Fibroblast of pulmonary artery (primary cell): ENCODE results near the gene MRPL23.

Experiments
- DNase-seq: peaks from one replicate; pipeline ENCODE4 v3.0.0-alpha.2; 2010; ENCODE audit warnings: low read depth
- H3K4me3 ChIP-seq: replicated peaks from 2 replicates; pipeline ENCODE4 v1.5.1; 2011; ENCODE audit warnings: low read depth, mild to moderate bottlenecking, control low read depth, low read length, moderate library complexity
- TF ChIP-seq, protein P1 (sequence below): IDR thresholded peaks from 2 replicates; pipeline ENCODE4 v1.5.1; 2011; ENCODE audit warnings: mild to moderate bottlenecking, control low read depth, low read length, inconsistent platforms; ENCODE audit errors: missing control alignments

MRPL23 gene

GRCh38 chr11:1946812-1947484 is at the start of gene MRPL23:
TSS of gene MRPL23 (plus strand) at chr11:1947332. CDS start at chr11:1947363, 31 bp downstream.
- DNase-seq = no peak
- TF ChIP-seq, protein P1, sequence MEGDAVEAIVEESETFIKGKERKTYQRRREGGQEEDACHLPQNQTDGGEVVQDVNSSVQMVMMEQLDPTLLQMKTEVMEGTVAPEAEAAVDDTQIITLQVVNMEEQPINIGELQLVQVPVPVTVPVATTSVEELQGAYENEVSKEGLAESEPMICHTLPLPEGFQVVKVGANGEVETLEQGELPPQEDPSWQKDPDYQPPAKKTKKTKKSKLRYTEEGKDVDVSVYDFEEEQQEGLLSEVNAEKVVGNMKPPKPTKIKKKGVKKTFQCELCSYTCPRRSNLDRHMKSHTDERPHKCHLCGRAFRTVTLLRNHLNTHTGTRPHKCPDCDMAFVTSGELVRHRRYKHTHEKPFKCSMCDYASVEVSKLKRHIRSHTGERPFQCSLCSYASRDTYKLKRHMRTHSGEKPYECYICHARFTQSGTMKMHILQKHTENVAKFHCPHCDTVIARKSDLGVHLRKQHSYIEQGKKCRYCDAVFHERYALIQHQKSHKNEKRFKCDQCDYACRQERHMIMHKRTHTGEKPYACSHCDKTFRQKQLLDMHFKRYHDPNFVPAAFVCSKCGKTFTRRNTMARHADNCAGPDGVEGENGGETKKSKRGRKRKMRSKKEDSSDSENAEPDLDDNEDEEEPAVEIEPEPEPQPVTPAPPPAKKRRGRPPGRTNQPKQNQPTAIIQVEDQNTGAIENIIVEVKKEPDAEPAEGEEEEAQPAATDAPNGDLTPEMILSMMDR = no peak
- no peak within 1 kb of the TSS for H3K4me3 ChIP-seq

DNA sequence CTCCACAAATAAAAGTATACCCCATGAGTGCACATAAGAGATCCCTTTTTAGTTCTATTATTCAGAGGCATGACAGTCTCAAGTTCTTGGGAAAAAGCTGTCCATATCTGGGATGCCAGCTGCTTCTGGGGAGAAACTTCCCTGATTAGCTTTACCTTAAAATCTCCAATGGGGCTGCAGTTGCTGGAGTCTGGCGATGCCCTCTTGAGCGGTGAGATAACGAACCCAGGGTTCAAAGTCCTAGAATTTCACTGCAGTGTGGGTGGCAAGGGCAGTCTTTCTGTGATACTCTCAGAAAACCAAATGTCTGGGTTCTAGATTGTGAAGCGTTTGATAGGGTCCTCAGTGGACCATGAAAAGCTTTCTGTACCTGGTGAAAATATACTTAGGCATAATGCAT is 48.0 kb upstream of the MRPL23 start:
- DNase-seq = no peak
- no peak overlapping the region for H3K4me3 ChIP-seq
- TF ChIP-seq, protein P1 = no peak

DNA sequence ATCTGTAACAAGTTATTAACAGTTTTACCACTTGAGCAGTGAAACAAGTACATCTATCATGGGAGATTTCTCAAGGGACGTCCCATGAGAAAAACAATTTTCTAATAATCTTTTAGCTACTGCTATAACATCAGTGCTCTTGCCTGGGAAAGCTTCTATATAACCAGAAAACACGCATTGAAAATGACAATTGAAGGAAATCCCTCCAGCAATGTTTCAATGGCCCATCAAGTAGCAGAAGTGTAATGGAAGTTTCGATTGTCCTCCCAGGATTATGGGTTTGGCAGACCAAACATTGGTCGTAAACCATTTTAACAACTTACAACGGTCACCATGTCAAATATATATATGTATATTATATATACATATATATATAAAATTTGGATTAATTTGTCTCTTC is 47.4 kb upstream of the MRPL23 start:
- TF ChIP-seq, protein P1 = no peak
- no peak for DNase-seq
- H3K4me3 ChIP-seq = no peak overlapping the region

DNA sequence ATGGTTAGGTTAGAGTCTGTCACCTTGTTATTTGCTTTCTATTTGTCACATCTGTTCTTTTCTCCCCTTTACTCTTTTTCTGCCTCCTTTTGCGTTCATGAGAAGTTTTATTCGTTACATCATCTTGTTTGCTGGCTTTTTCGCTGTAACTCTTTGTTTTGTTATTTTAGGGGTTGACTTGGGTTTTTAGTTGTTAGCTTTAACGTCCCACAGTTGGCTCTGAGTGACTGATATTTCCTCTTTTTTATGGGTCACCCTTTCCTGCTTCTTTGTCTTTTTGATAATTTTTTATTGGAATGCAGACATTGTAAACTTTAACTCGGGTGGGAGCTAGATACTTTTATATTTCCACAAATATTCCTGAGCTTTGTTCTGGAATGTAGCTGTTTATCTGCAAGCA is 41.0 kb upstream of the MRPL23 start:
- peak; percentile 20 for DNase-seq
- no peak overlapping the region for H3K4me3 ChIP-seq
- TF ChIP-seq, protein P1 = no peak

DNA sequence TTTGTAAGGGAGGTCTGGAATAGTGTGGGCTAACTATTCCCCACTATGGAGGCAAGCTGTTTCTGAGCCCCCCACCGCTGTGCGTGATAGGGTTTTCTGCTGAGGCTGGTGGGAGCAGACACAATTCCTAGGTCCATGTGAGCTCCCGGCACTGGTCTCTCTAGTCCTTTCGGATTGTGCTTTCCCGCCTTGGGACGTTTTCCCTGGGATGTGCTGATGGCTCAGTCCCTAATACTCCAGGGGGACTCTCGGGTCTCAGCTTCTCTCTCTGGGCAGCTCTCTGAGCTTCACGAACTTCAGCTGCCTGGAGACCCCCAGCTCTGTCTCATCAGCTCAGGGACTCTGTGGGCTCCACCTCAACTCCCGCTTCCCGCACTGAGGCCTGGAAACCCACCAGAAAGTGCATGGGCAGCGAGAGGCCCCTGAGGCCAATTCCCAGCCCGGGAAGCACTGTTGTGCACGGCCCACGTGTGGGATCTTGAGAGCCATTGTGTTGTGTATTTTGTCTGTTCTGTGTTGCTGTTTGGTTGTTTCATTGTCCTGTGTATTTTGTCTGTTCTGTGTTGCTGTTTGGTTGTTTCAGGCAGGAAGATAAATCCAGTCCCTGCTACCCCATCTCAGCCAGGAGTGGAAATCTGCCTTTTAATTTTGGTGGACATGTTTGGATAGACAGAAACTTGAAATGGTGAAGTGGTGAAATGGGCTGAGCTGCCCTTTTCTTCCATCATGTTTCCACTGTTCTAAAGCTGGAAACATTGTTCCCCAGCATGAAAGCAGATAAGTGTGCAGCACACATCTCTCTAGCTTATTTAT is 40.3 kb upstream of the MRPL23 start:
- TF ChIP-seq, protein P1 = no peak
- DNase-seq = no peak
- H3K4me3 ChIP-seq = no peak overlapping the region

GRCh38 chr11:1908618-1909017 is 38.5 kb upstream of the MRPL23 start:
- DNase-seq = peak; percentile 83
- TF ChIP-seq, protein P1 = no peak
- no peak overlapping the region for H3K4me3 ChIP-seq
